Colonic mucosa (tissue), 4 donors: ENCODE results near the gene STIM1. TPM values are rescaled to one million over a fixed set of nuclear protein-coding genes. Genes with fewer than 3 reads are reported as not detected.
A peak's percentile ranks its signal among the peaks of the same experiment; 100 is the strongest.

Experiments used
- DNase-seq: peaks from one replicate; pipeline ENCODE4 v3.0.0-alpha.2; 2020
- H3K27ac ChIP-seq: fragments of 200-600 bp; one replicate; pipeline ENCODE4 v1.8.0; 2021
- H3K27me3 ChIP-seq: fragments of 200-600 bp; one replicate; pipeline ENCODE4 v1.8.0; 2021
- H3K36me3 ChIP-seq: fragments of 200-600 bp; one replicate; pipeline ENCODE4 v1.8.0; 2021
- H3K4me1 ChIP-seq: fragments of 200-600 bp; one replicate; pipeline ENCODE4 v1.8.0; 2021; ENCODE audit warnings: mild to moderate bottlenecking
- H3K4me3 ChIP-seq: fragments of 200-600 bp; one replicate; pipeline ENCODE4 v1.8.0; 2021
- H3K9ac ChIP-seq, 2 donors: one replicate each; pipeline ENCODE4 v1.7.0; 2013; ENCODE audit warnings: control low read depth in 2 of 2, low read depth in 2 of 2, low read length in 2 of 2
- H3K9me3 ChIP-seq: fragments of 200-600 bp; one replicate; pipeline ENCODE4 v1.8.0; 2021
- intact Hi-C: fragments of 100-400 bp; cut with DNase I; formaldehyde crosslinking; loops from one replicate; pipeline ENCODE4 v1.14.1; 2022
- total RNA-seq, 2 donors: library from RNA; stranded (reverse); fragmentation: NEBNext Ultra II Directional in 1 of 2; extraction: Animal tissue kit (Norgen Biotek cat#: 25700) in 1 of 2; gene quantifications; one replicate each; pipeline ENCODE4 v1.2.1, GENCODE V29; 2021
- TF ChIP-seq, protein P1 (sequence below): fragments of 200-600 bp; IDR thresholded peaks from one replicate; pipeline ENCODE4 v1.8.0; 2022; ENCODE audit warnings: antibody characterized with exemption, mild to moderate bottlenecking
- donor health status: healthy.
- donor health status: DM: no; HTN: no; CAD: no.
- donor health status: DM: no; HTN: no; CAD: no.

Gene STIM1
- total RNA-seq, 2 donors from 2014 or later = 39.1 to 56.8 TPM

DNA sequence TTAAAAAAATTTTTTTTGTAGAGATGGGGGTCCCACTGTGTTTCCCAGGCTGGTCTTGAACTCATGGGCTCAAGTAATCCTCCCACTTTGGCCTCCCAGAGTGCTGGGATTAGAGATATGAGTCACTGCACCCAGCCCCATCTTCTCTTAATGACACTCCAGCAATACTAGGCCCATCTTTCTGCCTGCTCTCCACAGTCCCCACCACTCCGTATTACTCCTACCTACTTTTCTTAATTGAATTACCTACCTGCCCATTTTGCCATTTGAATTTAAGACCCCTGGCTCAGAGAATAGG, 2.0 kb upstream of the STIM1 start:
- H3K9ac ChIP-seq = no peak overlapping the region
- DNase-seq = no peak
- H3K36me3 ChIP-seq = no peaks in the 10 kb centered on the region
- H3K27ac ChIP-seq = no peak overlapping the region
- no peaks in the 10 kb centered on the region for H3K9me3 ChIP-seq
- peaks cover 14% of the 10 kb centered on the region for H3K4me1 ChIP-seq
- TF ChIP-seq, protein P1, sequence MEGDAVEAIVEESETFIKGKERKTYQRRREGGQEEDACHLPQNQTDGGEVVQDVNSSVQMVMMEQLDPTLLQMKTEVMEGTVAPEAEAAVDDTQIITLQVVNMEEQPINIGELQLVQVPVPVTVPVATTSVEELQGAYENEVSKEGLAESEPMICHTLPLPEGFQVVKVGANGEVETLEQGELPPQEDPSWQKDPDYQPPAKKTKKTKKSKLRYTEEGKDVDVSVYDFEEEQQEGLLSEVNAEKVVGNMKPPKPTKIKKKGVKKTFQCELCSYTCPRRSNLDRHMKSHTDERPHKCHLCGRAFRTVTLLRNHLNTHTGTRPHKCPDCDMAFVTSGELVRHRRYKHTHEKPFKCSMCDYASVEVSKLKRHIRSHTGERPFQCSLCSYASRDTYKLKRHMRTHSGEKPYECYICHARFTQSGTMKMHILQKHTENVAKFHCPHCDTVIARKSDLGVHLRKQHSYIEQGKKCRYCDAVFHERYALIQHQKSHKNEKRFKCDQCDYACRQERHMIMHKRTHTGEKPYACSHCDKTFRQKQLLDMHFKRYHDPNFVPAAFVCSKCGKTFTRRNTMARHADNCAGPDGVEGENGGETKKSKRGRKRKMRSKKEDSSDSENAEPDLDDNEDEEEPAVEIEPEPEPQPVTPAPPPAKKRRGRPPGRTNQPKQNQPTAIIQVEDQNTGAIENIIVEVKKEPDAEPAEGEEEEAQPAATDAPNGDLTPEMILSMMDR = no peak
- no peak overlapping the region for H3K4me3 ChIP-seq
- H3K27me3 ChIP-seq = no peaks in the 10 kb centered on the region
- intact Hi-C loops = loop anchor here (5.0 kb wide), 1 partner anchor 104 kb away; no protein-coding TSS in a partner anchor

DNA sequence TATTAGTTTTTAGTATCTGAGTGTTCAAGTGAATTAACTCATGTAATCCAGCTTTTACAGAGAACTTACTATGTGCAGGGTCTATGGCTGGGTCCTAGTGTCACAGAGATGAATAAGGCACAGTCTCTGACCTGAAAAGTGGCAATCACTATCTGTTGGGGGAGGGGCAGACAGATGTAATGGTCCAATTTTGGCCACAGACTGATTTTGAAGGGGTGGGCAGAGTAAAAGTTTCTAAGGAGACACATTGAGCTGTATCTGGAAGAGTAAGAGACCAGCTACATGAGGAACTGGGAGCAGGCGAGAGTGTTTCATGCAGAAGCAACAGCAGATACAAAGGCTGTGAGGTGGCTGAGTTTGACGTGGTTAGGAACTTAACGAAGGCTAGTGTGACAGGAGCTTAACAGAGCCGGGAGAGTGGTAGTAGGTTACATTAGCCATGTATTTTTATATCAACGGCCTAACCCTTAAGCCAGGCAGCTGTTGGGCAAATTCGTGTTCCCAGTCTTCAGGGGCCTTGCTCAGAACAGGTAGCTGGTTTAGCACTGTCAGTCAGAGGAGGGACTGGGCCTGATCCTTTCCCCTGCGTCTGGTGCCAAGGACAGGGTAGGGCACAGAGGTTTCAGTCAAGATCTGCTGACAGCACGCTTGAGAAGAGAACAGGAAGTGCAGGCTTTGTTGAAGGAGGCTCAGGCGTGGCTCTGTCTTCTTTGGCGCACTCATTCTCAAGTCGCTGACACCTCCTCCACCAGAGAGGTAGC, 1.4 kb upstream of the STIM1 start:
- Histone ChIP-seq H3K9me3 (no peaks in the 10 kb centered on the region), H3K36me3 (no peaks in the 10 kb centered on the region), H3K27ac (peak overlapping the region; percentile 87), H3K9ac (peak overlapping the region; percentile 91 to 95), H3K4me1 (peaks cover 17% of the 10 kb centered on the region), H3K4me3 (no peak overlapping the region), H3K27me3 (no peaks in the 10 kb centered on the region)
- peak; percentile 60 for DNase-seq
- TF ChIP-seq, protein P1 = no peak
- intact Hi-C loops = loop anchor here (5.0 kb wide), 1 partner anchor 103 kb away; no protein-coding TSS in a partner anchor

DNA sequence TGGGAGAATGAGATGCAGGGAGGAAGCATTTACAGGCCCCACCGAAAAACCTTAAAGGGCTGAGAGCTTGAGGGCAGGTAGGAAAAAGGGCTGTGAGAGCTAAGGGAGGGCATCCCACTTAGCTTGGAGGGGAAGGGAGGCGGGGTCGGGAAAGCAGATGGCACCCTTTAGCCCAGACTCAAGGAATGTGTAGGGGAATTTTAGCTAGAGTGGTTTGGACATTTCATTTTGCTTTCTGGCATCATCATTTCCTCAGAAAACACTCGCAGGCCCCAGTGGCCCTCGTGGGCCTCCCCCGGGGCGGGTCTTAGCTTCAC, 846 bp upstream of the STIM1 start:
- TF ChIP-seq, protein P1 = no peak
- intact Hi-C loops = loop anchor here (5.0 kb wide), 1 partner anchor 103 kb away; no protein-coding TSS in a partner anchor
- Histone ChIP-seq H3K27me3 (no peaks in the 10 kb centered on the region), H3K36me3 (no peaks in the 10 kb centered on the region), H3K4me1 (peaks cover 23% of the 10 kb centered on the region), H3K9ac (peak overlapping the region; percentile 91 to 95), H3K9me3 (no peaks in the 10 kb centered on the region), H3K4me3 (peak overlapping the region; percentile 63), H3K27ac (peak overlapping the region; percentile 87)
- DNase-seq = no peak

DNA sequence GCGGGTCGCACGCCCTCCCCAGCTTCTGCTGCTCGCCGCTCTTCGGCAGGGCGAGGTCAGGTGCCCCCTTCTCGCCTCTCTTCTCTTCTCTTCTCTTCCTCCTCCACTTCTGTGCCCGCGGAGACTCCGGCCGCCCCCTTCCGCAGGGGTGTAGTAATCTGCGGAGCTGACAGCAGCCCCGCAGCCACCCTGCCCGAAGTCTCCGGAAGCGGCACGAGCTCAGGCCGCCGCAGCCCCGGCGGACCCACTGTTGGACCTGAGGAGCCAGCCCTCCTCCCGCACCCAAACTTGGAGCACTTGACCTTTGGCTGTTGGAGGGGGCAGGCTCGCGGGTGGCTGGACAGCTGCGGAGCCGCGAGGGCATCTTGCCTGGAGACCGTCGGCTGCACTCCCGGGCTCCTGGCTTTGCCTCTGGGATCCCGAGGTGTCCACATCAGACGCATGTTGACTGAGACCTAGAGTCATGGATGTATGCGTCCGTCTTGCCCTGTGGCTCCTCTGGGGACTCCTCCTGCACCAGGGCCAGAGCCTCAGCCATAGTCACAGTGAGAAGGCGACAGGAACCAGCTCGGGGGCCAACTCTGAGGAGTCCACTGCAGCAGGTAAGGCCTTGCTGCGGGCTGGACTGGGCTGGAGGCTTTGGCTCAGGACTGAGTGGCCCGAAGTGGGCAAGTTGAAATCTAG, 486 bp downstream of the STIM1 start:
- peak; percentile 56 for DNase-seq
- Histone ChIP-seq H3K4me3 (peak overlapping the region; percentile 63), H3K27me3 (no peaks in the 10 kb centered on the region), H3K27ac (peak overlapping the region; percentile 87), H3K9ac (peak overlapping the region; percentile 77 to 84), H3K4me1 (peaks cover 24% of the 10 kb centered on the region), H3K36me3 (no peaks in the 10 kb centered on the region), H3K9me3 (no peaks in the 10 kb centered on the region)
- TF ChIP-seq, protein P1 = no peak
- intact Hi-C loops = no loop called here

DNA sequence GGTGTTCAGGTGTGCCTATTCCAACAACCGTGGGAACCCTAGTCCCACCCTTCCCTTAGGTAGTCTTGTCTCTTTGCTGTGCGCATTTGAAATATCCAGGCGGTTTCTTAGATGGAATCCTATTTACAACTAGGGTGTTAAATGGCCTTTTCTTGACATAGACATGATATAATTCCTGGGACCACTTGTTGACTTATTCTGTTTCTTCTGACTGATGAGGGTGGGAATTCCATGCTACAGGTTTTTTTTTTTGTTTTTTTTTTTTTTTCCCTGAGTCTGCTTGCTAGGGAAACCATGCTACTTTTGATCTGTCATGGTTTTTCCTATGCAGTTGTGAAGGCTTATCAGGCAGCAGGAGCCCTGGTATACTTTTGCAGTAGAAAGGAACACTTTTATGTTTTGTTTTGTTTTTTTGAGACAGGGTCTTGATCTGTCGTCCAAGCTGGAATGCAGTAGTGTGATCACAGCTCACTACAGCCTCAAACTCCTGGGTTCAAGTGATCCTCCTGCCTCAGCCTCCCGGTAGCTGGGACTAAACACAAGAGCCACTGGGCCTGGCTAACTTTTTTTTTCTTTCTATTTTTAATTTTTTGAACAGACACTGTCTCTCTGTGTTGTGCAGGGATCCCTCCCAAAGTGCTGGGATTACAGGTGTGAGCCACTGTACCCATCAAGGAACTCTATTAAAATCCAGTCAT, 1.5 kb downstream of the STIM1 start:
- Histone ChIP-seq H3K9ac (peak overlapping the region; percentile 77 to 84), H3K9me3 (no peaks in the 10 kb centered on the region), H3K4me3 (peak overlapping the region; percentile 63), H3K4me1 (peaks cover 24% of the 10 kb centered on the region), H3K36me3 (no peaks in the 10 kb centered on the region), H3K27me3 (no peaks in the 10 kb centered on the region), H3K27ac (peak overlapping the region; percentile 87)
- no peak for DNase-seq
- intact Hi-C loops = no loop called here
- TF ChIP-seq, protein P1 = no peak
